ENCODE measurements around the gene ZSCAN22.
A peak's percentile ranks its signal among the peaks of the same experiment; 100 is the strongest.
"Not testable (repeated sequence)": the region's sequence is repeated elsewhere in the genome, so short reads cannot be mapped to it uniquely, and the experiment has no call there.

ZSCAN22 gene

DNA sequence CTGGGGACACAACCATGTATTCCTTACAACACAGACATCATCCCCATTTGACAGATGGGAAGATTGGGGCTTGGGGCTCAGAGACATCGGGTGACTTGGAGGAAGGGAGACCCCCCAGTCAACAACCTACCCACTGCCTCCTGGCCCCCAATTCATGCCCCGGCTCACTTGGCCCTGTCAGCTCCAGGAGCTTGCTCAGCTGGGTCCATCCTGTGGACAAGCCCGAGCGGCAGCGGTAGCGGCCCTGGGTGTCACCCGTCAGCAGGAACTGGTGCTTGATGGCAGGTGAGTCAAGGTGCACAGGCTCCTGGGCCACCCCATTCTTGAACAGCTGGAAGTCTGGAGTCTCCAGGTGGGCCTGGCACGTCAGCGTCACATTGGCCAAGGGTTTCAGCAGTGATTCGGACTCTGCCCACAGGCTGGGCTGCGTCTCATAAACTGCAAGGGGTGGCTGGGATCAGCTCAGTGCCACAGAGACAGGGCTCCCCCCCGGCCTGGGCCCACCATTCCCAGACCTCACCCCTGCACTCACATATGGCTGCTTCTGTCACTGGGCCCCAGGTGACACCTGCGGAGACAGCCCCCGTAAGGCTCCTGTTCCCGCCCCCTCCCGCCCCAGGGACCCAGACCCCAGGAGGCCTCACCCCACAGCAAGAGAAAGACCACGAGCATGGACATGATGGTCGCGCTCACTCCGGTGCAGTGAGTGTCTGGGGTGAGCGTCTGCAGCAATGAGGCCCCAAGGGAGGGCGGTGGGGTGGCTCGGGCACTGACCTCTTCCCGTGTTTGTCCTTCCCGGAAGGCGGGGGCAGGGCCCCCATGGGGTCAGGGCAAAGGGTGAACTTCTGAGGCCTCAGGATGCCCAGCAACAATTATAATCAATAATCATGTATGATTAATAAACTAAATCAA lies 26.2 kb downstream of the ZSCAN22 start, which contains the start of gene A1BG:
A1BG (minus strand) TSS at position 733 of the 912 bp plus-strand sequence; CDS start at position 678, 55 bp downstream.
- DNase-seq: no peak

DNA sequence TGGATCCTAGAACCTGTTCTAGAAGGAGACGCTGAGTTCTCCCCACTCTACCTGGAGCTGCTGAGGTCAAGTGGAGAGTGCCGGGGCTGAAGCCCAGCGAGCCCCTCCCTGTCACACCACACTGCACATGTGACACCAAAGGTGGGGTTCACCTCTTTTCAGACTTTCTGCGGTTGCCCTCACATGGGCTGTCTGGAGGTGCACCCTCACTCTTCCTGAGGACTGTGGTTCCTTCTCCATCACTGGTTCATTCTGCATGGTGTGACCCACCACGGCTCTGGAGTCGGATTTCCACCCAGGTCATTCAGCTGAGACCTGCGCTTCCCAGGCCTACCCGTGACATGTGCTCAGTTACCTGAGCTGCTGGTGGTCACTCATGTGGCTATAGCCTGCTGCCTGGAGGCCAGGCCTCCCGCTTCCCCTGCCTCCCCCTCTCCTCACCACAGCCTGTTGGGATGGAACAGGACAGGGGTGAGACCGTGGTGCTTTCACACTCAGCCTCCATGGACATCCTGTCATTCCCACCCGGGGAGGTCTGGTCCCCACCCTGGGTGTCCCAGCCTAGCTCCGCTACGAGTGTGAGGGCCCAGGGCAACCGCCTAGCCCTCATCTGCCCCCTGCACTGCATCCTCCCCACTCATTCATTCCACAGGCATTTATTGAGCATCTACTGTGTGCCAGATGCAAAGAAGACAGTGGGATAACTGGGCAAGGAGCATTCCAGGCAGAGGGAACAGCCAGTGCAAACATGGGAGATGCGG lies 27.1 kb downstream of the ZSCAN22 start:
- DNase-seq: no peak

DNA sequence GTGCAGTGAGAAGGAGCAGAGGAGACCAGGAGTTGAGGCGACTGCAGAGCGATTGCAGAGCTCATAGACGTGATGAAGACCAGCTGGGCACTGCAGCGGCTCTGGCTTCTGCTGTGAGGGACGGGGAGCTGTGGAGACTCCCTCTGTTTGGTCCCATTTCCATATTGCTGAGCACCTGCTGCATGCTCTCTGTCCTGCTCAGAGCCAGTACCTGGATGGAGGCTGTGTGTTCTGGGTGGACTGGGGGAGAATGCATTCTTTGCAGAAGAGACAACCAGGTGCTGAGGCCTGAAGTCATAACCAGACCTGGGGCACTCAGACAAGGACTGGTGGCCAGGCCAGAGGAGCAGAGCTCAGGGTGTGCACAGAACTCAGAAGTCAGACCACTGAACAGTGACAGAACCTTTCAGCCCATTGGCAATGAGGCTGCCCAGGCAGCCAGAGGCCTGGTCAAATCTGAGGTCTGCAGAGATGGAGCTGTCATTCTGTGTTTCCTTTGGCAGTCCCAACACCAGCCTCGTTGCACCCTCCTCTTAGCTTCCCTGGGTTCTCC lies 27.8 kb downstream of the ZSCAN22 start:
- DNase-seq: no peak

DNA sequence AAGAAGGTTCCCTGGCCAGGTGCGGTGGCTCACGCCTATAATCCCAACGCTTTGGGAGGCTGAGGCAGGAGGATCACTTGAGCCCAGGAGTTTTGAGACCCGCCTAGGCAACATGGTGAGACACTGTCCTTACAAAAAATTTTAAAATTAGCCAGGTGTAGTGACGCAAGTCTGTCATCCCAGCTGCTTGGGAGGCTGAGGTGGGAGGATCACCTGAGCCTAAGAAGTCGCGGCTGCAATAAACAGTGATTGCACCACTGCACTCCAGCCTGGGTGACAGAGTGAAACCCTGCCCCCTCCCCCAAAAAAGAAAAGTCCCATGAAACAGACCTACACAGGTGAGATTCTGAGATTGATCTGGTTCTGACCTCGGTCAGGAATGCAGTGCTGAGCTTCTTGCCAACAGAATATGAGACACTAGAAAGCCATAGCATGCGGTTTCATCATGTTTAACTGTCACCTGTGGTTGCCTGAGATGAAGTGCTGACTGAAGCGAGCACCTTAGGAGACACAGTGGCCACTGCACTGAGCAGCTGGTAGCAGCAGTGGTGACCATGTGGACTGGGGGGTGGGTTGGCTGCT lies 28.5 kb downstream of the ZSCAN22 start:
- DNase-seq: no peak

DNA sequence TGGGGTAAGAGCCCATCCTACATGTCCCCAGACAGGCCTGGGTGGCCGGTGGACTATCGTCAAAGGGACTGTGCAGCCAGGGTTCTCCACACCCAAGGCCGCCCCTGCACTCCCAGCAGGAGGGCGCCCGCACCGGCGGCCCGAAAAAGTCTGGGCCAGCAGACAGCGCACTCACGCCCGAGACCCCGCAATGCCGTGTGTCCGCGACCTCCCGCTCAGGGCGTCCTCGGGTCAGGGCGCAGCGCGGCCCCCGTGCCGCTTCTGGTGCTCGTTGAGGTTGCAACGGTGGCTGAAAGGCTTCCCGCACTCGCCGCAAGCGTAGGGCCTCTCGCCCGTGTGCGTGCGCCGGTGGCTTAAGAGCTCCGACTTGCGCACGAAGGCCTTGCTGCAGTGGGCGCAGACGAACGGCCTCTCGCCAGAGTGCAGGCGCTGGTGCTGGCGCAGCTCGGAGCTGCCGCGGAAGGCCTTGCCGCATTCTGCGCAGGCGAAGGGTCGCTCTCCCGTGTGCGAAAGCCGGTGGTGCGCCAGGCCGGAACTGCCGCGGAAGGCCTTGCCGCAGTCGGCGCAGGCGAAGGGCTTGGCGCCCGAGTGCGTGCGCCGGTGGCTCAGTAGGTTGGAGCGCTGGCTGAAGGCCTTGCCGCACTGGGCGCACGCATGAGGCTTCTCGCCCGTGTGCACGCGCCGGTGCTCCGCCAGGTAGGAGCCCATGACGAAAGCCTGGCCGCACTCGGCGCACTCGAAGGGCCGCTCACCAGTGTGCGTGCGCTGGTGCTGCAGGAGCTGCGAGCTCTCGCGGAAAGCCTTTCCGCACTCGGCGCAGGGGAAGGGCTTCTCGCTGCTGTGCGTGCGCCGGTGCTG lies 29.3 kb downstream of the ZSCAN22 start:
- peak; percentile 14 for DNase-seq

DNA sequence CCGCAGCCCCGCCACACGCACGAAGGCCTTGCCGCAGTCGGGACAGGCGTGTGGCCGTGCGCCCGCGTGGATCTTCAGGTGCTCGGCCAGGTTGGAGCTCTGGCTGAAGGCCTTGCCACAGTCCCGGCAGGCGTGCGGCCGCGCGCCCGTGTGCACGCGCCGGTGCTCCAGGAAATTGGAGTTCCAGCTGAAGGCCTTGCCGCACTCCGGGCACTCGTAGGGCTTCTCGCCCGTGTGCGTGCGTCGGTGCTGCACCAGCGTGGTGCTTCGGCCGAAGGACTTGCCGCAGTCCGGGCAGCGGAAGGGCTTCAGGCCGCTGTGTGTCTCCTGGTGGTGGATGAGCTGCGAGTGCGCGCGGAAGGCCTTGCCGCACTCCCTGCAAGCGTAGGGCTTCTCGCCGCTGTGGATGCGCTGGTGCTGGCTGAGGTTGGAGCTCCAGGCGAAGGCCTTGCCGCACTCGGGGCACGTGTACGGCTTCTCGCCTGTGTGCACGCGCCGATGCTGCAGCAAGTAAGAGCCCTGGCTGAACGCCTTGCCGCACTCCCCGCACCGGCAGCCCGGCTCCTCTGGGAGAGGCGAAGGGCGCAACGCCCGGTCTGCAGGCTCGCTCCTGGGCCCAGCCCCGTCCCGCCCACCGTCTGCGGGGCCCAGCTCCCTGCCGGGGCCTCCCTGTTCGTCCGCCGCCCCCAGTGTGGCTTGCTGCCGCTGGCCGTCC lies 30.1 kb downstream of the ZSCAN22 start:
- DNase-seq: no peak

DNA sequence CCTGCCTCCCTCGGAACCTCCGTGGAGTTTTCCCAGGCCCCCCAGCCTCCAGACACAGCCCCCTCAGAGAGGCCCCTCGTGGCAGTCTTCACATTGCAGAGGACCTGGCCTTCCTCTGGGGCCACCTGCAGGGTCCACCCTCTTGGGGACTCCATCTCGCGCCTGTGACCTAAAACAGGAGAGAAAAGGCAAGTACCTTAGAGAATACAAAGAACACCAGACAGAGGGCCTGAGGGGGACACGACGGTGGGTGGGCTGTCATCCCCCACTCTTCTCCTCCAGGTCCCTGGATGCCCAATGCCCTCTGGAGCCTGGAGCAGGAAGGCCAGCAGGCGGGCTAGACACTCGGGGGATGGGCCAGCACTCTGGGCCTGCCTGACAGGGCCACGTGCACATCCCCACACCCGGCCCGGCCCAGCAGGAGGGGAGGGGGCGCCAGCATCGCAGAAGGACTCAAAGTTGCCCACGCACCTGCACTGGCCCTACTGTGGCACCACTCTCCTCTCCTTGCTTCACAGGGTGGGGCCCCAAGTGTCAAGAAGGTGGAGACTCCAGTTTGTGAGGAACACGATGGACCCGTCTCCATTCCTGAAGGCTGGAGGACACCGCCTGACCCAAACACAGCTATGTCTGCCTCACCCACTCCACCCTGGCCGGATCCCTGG lies 30.8 kb downstream of the ZSCAN22 start:
- no peak for DNase-seq

DNA sequence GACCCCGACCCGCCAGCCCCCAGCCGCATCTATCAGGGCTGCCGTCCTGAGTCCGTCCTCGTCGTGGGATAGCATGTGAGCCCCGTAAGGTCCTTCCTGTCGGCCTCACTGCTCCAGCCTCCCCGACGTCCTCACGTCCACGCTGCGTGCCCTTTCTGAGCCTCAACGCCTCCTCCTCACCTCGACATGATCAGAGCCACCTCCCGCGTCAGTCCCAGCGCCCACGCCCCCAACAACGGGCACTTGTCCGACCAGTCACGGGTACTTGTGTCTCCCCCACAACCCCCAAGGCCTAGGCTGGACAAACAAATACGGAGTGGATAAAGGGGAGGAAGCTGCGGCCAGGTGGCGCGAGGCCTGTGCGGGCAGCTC lies 35.1 kb downstream of the ZSCAN22 start:
- no peak for DNase-seq

DNA sequence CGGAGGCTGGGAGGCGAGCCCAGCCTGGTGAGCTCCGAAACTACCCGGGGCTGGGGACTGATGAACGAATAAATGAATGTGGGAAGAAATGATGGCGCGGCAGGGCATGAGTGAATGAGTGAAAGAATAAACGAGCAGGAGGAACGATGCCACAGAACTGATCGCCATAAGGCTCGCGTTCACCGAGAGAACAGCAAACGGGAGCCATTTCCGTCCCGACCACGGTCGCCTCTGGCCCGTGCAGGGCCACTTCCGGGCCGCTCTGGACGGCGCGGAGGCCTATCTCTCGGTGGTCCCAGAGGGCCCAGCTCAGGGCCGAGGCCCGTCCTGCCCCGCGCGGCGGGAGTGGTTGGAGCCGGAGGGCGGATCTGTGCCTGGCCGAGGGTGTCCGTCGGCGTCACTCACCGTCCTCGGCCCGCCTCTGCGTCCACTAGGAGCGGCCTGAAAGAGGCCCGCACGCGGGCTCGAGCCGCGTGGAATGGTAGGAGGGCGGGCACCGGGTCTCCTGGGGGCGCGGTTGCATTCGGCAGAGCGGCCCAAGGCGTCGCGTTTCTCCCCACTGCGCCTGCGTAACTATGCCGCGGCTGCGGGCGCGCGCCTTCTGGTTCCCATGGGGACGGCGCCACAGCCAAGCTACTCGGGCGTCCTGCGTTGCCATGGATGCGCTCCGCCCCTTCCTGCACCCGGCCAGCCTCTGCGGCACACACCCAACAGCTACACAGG lies 35.6 kb downstream of the ZSCAN22 start, which contains the start of gene ZNF497:
ZNF497 (minus strand) TSS at position 480 of the 723 bp plus-strand sequence. CDS start 5,116 bp downstream, outside the sequence.
- peak; percentile 92 for DNase-seq

DNA sequence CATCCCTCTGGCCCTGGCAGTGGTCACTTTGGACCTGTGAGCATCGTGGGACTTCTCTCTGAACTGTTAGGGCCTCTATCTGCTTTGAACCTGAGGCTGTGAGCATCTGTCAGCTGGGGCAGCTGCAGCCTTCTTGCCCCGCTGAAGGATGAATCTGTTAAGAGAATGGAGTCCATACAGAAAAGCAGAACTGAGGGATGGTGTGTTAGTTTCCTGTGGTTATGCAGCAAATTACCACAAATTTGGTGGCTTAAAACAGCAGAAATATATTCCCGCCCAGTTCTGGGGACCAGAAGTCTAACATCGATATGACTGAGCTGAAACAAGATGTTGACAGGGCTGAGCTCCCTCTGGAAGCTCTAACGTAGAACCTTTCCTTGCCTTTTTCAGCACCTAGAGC lies 37.4 kb downstream of the ZSCAN22 start:
- DNase-seq: no peak

DNA sequence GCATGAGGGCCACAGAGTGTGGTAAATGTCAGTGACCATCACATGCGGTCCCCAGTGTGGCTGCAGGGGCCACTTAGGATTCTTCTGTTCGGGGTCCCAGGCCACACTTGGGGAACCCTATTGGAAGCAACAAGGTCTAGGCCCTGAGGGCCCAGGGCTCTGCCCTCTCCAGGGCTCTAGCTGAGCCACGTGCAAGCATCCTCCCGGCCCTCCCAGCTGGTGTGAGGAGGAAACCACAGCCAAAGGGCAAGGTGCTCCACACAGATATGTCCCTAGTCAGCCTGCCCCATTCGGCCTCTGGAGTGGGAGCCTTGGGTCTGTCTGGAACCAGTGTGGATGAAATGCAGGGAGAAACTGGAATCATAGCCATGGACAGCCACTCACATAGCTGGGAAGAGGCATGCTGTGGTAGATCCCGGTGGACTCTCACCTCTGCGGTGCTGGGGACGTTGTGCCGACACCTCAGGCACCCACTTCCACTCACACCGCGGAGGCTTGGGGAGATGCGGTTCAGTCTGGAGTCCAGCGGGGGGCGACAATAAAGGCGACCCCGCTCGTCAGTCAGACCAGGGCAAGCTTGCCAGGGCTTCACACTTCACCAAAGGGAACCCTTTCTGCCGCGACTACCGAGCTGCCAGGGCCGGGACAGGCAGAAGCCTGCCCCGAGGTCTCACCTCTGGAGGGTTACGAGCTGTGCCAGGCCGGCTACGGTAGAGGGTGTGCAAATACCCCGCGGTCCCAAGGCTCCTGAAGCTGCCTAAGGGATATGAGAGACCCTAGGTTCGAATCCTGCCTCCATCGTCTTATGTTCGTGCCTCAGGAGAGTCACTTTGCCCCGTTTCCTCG lies 40.0 kb downstream of the ZSCAN22 start:
- no peak for DNase-seq

DNA sequence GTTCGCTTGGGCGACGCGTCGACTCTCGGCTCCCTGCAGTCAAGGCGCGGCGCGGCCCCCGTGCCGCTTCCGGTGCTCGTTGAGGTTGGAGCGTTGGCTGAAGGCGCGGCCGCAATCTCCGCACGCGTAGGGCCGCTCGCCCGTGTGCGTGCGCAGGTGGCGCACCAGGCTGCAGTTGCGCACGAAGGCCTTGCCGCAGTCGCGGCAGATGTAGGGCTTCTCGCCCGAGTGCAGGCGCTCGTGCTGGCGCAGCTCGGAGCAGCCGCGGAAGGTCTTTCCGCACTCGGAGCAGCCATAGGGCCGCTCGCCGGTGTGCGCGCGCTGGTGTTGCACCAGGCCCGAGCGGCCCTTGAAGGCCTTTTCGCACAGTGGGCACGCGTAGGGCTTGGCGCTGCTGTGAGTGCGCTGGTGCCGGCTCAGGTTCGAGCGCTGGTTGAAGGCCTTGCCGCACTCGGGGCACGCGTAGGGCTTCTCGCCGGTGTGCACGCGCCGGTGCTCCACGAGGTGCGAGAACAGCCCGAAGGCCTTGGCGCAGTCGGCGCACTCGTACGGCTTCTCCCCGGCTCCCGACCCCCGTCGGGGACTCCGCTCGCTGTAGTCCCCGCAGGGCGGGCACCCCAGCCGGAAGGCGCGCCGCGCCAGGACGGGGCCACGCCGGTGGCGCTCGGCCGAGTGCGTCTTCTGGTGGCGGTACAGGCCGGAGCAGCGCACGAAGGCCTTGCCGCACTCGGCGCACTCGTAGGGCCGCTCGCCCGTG lies 41.1 kb downstream of the ZSCAN22 start:
- no peak for DNase-seq

DNA sequence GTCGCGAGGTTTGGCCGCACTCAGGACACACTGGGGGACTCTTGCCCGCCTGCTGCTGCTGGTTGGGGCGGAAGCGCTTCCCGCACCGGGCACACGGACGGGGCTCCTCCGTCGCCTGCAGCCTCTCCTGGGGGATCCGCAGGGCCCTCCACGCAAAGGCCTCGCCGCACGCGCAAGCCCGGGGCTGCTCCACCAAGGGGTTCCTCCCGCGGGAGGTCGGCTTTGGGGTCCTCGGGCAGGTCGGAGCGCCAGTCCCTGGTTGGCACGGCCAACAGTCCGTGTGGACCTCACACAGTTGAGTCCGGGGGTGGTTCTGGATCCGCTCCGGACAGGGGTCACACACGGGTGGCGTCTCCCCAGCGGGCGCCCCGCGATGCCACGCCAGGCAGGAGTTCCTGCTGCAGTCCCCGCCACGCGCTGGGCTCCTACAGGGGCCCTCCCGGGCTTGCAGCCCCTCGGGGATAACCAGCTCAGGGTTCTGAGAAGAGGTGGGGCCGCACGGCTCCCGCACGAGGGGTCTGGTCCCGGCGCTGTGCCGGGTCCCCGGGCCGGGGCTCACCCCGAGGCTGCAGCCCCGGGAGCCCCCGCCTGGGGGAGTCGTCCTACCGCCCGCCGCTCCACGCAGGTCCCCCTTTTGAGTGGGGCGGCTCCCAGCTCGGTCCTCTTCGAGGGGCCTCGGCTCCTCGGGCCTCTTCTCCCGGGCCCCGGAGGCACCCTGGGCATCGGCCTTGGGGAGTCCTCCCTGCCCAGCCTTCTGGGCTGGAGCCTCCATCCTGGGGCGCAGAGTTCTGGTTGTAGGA lies 42.0 kb downstream of the ZSCAN22 start:
- no peak for DNase-seq

DNA sequence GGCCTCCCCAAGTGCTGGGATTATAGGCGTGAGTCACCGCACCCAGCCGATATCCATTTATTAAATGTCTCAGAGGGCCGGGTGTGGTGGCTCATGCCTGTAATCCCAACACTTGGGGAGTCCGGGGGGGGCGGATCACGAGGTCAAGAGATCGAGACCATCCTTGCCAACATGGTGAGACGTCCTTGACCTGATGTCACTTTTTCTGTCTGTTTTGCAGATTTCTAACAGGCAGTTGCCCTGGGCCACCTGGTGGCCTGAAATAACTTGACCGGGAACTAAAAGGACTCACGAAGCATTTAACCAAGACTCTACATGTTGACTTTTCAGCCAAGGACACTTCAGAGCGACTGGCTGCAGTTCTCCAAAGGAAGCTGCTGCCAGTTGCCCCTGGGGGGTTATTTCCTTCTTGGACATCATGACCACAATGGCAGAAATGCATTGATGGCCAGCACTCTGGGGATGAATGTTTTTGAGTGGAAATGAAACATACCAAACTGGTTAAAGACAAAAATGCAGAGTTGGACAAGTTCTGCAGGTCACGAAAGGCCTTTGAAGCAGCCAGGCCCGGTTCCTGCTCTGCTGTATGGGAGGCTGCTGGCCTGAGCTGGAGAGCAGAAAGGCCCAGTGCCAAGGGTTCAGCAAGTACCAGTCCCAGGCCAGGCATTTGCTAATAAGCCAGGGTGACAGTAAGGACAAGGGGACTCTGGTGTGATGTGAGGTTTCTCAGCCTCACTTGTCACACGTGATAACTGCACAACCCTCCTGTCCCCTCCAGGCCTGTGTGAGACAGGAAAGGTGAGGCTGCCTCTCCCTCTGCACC lies 45.7 kb downstream of the ZSCAN22 start:
- no peak for DNase-seq

DNA sequence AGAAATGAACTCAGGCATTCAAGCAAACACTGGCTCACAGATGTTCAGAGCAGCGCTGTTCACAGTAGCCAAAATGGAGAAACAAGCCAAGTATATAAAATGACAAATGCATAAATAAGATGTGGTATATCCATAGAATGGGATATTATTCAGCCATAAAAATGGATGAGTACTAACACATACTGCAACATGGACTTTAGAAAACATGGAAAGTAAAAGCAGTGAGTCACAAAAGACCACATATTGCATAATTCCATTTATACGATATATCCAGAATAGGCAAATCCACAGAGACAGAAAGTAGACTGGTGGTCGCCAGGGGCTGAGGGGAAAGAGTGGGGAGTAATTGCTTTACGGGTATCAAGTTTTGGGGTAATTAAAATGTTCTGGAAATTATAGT lies 47.4 kb downstream of the ZSCAN22 start:
- no peak for DNase-seq

DNA sequence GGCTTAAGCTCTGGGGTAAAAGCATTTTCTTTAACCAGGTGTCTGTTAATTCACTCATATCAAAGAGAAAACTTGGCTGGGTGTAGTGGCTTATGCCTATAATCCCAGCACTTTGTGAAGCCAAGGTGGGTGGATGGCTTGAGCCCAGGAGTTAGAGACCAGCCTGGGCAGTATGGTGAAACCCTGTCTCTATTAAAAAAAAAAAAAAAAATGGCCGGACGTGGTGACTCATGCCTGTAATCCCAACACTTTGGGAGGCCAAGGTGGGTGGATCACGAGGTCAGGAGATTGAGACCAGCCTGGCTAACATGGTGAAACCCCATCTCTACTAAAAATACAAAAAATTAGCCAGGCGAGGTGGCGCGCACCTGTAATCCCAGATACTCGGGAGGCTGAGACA lies 49.9 kb downstream of the ZSCAN22 start:
- not testable (repeated sequence) for DNase-seq

DNA sequence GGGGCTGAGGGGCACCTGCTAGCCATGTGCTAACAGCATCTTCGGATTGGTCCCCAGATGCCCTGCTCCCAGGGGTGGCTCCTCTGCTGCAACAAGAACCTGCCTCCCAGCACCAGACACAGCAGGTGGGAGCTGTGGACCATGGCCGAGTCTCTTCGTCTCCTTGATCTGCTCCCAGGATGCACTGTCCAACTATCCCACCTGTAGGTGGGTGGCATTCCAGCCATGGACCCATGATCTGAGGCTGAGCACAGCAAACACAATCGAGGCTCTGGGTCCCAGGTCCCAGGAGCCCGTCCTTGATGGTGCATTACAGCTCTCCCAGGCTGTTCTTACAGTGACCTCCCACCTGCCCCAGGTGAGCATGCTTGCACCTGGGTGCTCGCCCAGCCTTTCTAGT lies 52.5 kb downstream of the ZSCAN22 start:
- no peak for DNase-seq

Measured in effector CD8-positive, alpha-beta T cell (primary cell).